Caco-2 (cell line): ENCODE data around the gene AMOTL1. TPM values are rescaled to one million over a fixed set of nuclear protein-coding genes. Genes with fewer than 3 reads are reported as not detected.

ENCODE experiments used
- BruUV-seq: library from RNA; stranded (reverse); fragments of 400-500 nt; replicated peaks from 2 replicates; lab custom pipeline; 2021; lab: Mats Ljungman, UMichigan
- CTCF ChIA-PET: fragments of 300-600 bp; sonication (Branson Sonifier 250); formaldehyde crosslinking; loops from one replicate; lab custom pipeline; 2022; ENCODE audit warnings: antibody characterized with exemption; lab: Charles Lee
- POLR2A ChIA-PET: fragments of 300-600 bp; sonication (Branson Sonifier 250); formaldehyde crosslinking; loops from one replicate; lab custom pipeline; 2022; ENCODE audit warnings: antibody characterized with exemption; lab: Charles Lee
- DNase-seq, 2 experiments: peaks; one replicate each; pipeline versions ENCODE4 v3.0.0 to v3.0.0-alpha.2; 2020 to 2022
- H3K27me3 ChIP-seq: replicated peaks from 2 replicates; pipeline ENCODE4 v1.6.0; 2011; ENCODE audit warnings: low read length; ENCODE audit not compliant: control insufficient read depth, insufficient read depth
- H3K36me3 ChIP-seq: 2 replicates; pipeline ENCODE4 v1.5.1; 2011; ENCODE audit warnings: low read length; ENCODE audit not compliant: control insufficient read depth, insufficient read depth
- H3K4me1 ChIP-seq: fragments of 250-450 bp; sonication (Bioruptor Pico); 2 replicates; pipeline ENCODE4 v1.5.1; 2020; ENCODE audit warnings: mild to moderate bottlenecking
- H3K4me3 ChIP-seq: 2 replicates; pipeline ENCODE4 v1.5.1; 2011; ENCODE audit warnings: low read depth, mild to moderate bottlenecking, control low read depth, low read length
- H3K9me3 ChIP-seq: fragments of 250-450 bp; sonication (Bioruptor Pico); 2 replicates; pipeline ENCODE4 v1.5.1; 2020; ENCODE audit warnings: mild to moderate bottlenecking, moderate library complexity
- H3K27ac Mint-ChIP-seq: one replicate; pipeline ENCODE4 v1.8.0; 2022; ENCODE audit warnings: mixed read lengths; ENCODE audit not compliant: unreplicated experiment
- H3K27me3 Mint-ChIP-seq: one replicate; pipeline ENCODE4 v1.8.0; 2022; ENCODE audit warnings: mixed read lengths; ENCODE audit not compliant: insufficient read depth, unreplicated experiment
- H3K36me3 Mint-ChIP-seq: one replicate; pipeline ENCODE4 v1.8.0; 2022; ENCODE audit warnings: mild to moderate bottlenecking, mixed read lengths; ENCODE audit not compliant: insufficient read depth, unreplicated experiment
- H3K4me1 Mint-ChIP-seq: one replicate; pipeline ENCODE4 v1.8.0; 2022; ENCODE audit warnings: low read depth, mixed read lengths; ENCODE audit not compliant: unreplicated experiment
- H3K4me3 Mint-ChIP-seq: one replicate; pipeline ENCODE4 v1.8.0; 2022; ENCODE audit warnings: mild to moderate bottlenecking, moderate library complexity, mixed read lengths; ENCODE audit not compliant: unreplicated experiment
- H3K9me3 Mint-ChIP-seq: one replicate; pipeline ENCODE4 v1.8.0; 2022; ENCODE audit warnings: mixed read lengths; ENCODE audit not compliant: unreplicated experiment
- intact Hi-C: fragments of 100-400 bp; cut with micrococcal nuclease; formaldehyde crosslinking; loops from one replicate; pipeline ENCODE4 v1.10.0; 2022; ENCODE audit not compliant: unreplicated experiment
- total RNA-seq: library from RNA; stranded (reverse); gene quantifications from 2 replicates; pipeline ENCODE4 v1.2.3, GENCODE V29; 2022
- TF ChIP-seq, protein P1 (sequence below), 2 experiments: fragments of 200-600 bp in 1 of 2; IDR thresholded peaks; 1 replicate in 1 of 2; 2 replicates in 1 of 2; pipeline versions ENCODE4 v1.5.1 to v1.8.0; 2011 to 2022; ENCODE audit warnings: antibody characterized with exemption in 1 of 2, control low read depth in 1 of 2, inconsistent platforms in 1 of 2, low read depth in 1 of 2, low read length in 1 of 2, mild to moderate bottlenecking in 1 of 2, moderate library complexity in 1 of 2; ENCODE audit not compliant: insufficient read depth in 1 of 2, severe bottlenecking in 1 of 2, unreplicated experiment in 1 of 2

AMOTL1 gene
- total RNA-seq, 1 experiment from 2014 or later = 60.8 TPM

DNA sequence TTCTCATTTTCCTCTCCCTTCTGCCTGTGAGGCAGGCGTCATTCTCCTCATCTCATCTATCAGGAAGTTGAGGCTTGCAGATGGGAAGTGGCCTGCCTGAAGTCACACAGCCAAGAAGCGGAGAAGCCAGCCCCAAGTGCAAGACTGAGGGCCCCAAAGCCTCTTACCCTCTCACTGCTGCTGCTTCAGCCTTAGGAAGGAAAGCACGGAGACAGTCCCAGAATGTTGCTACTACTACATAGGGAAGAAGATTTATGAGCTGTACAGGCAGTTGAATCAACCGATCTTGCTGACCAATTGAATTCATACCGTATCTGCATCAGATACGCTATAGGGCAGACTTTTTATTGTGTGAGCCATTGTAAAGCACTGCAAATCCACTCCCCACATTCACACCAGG, 116.2 kb downstream of the AMOTL1 start:
- no TSS peak for BruUV-seq
- Mint-ChIP-seq H3K27me3 (no peaks in the 10 kb centered on the region), H3K36me3 (peaks cover 37% of the 10 kb centered on the region), H3K4me3 (no peak overlapping the region), H3K9me3 (peaks cover 19% of the 10 kb centered on the region), H3K4me1 (peaks cover 2% of the 10 kb centered on the region), H3K27ac (no peak overlapping the region)
- intact Hi-C loops = no loop called here
- ChIA-PET CTCF (no interaction called here), POLR2A (no interaction called here)
- H3K4me1 ChIP-seq = no peaks in the 10 kb centered on the region
- no peak for DNase-seq
- H3K9me3 ChIP-seq = 0 out of 2 replicates have a peak, but pooled peaks cover 3% of the 10 kb centered on the region
- no peaks in the 10 kb centered on the region for H3K27me3 ChIP-seq
- no peaks in the 10 kb centered on the region for H3K36me3 ChIP-seq
- H3K4me3 ChIP-seq = no peak overlapping the region
- TF ChIP-seq, protein P1, sequence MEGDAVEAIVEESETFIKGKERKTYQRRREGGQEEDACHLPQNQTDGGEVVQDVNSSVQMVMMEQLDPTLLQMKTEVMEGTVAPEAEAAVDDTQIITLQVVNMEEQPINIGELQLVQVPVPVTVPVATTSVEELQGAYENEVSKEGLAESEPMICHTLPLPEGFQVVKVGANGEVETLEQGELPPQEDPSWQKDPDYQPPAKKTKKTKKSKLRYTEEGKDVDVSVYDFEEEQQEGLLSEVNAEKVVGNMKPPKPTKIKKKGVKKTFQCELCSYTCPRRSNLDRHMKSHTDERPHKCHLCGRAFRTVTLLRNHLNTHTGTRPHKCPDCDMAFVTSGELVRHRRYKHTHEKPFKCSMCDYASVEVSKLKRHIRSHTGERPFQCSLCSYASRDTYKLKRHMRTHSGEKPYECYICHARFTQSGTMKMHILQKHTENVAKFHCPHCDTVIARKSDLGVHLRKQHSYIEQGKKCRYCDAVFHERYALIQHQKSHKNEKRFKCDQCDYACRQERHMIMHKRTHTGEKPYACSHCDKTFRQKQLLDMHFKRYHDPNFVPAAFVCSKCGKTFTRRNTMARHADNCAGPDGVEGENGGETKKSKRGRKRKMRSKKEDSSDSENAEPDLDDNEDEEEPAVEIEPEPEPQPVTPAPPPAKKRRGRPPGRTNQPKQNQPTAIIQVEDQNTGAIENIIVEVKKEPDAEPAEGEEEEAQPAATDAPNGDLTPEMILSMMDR (IDR thresholded peaks at IDR 0.05; ENCODE audit: insufficient read depth in 1 of 2, low read depth in 1 of 2, low read length in 1 of 2, severe bottlenecking in 1 of 2, unreplicated experiment in 1 of 2) = no peak

DNA sequence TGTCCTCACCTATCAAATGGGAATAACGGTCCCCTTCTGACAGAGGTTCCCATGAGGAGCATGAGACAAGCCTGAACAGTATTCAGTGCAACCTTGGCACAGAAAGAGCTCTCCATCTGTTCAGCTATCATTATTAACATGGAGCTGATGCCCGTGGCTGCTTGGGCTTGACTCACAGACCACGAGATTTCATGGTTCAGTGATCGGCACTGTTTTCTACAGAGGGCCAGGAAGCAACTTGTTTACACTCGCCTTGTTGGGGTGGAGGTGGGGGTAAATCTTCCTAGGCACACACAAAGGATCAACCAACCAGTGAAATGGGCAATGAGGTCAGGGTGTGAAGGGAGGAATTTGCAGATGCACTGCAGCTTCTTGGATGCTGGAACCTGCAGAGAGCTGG, 117.0 kb downstream of the AMOTL1 start:
- Histone ChIP-seq H3K4me1 (no peaks in the 10 kb centered on the region), H3K36me3 (no peaks in the 10 kb centered on the region), H3K27me3 (no peaks in the 10 kb centered on the region), H3K9me3 (0 out of 2 replicates have a peak, but pooled peaks cover 3% of the 10 kb centered on the region), H3K4me3 (no peak overlapping the region)
- Mint-ChIP-seq H3K27me3 (no peaks in the 10 kb centered on the region), H3K27ac (no peak overlapping the region), H3K4me1 (no peaks in the 10 kb centered on the region), H3K36me3 (peaks cover 32% of the 10 kb centered on the region), H3K4me3 (no peak overlapping the region), H3K9me3 (peaks cover 19% of the 10 kb centered on the region)
- TF ChIP-seq, protein P1 (IDR thresholded peaks at IDR 0.05; ENCODE audit: insufficient read depth in 1 of 2, low read depth in 1 of 2, low read length in 1 of 2, severe bottlenecking in 1 of 2, unreplicated experiment in 1 of 2) = no peak
- DNase-seq = no peak
- ChIA-PET POLR2A (no interaction called here), CTCF (interaction anchor here (0.6 kb wide), 1 partner anchor 29 kb away, joined by 3 read pairs; no protein-coding TSS in a partner anchor)
- intact Hi-C loops = no loop called here
- no TSS peak for BruUV-seq

DNA sequence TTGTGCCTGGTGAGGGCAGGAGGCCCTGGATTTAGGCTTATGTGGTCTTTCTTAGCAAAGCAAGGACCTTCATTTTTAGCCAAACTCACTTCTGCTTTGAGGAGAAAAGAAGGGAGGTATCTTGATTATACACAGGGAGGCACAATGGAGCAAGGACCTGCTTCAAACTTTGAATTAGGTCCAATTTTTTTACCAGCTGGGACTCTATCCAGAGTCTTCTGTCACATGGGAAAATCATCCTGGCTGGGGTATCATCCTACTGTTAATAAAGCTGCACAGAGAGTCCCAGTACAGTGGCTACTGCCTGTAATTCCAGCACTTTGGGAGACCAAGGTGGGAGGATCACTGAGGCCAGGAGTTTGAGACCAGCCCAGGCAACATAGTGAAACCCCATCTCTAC, 117.4 kb downstream of the AMOTL1 start:
- no peaks in the 10 kb centered on the region for H3K27me3 ChIP-seq
- Mint-ChIP-seq H3K4me1 (no peaks in the 10 kb centered on the region), H3K36me3 (peaks cover 29% of the 10 kb centered on the region), H3K9me3 (peaks cover 19% of the 10 kb centered on the region), H3K4me3 (no peak overlapping the region), H3K27me3 (no peaks in the 10 kb centered on the region), H3K27ac (no peak overlapping the region)
- H3K9me3 ChIP-seq = 0 out of 2 replicates have a peak, but pooled peaks cover 3% of the 10 kb centered on the region
- no peak overlapping the region for H3K4me3 ChIP-seq
- intact Hi-C loops = no loop called here
- POLR2A ChIA-PET = no interaction called here
- CTCF ChIA-PET = interaction anchor here (0.6 kb wide), 1 partner anchor 29 kb away, joined by 3 read pairs; no protein-coding TSS in a partner anchor
- H3K4me1 ChIP-seq = no peaks in the 10 kb centered on the region
- H3K36me3 ChIP-seq = no peaks in the 10 kb centered on the region
- no TSS peak for BruUV-seq
- TF ChIP-seq, protein P1 (IDR thresholded peaks at IDR 0.05; ENCODE audit: insufficient read depth in 1 of 2, low read depth in 1 of 2, low read length in 1 of 2, severe bottlenecking in 1 of 2, unreplicated experiment in 1 of 2) = no peak
- no peak for DNase-seq
